BJ (cell line): ENCODE data around the gene CNN2. TPM values are rescaled to one million over a fixed set of nuclear protein-coding genes. Genes with fewer than 3 reads are reported as not detected.

ENCODE experiments used
- CTCF ChIA-PET: fragments of 350-600 bp; formaldehyde crosslinking; extraction: SDS; loops from one replicate; lab custom pipeline; 2021; ENCODE audit warnings: antibody characterized with exemption, inconsistent platforms; lab: Yijun Ruan, JAX
- POLR2A ChIA-PET: fragments of 300-600 bp; sonication (Branson Sonifier 250); formaldehyde crosslinking; extraction: SDS; loops from one replicate; lab custom pipeline; 2021; ENCODE audit warnings: antibody characterized with exemption; lab: Charles Lee
- DNase-seq: peaks from one replicate; pipeline ENCODE4 v3.0.0-alpha.2; 2011; ENCODE audit warnings: low read depth
- H3K27me3 ChIP-seq: 2 replicates; pipeline ENCODE4 v1.6.0; 2011; ENCODE audit warnings: low read length; ENCODE audit not compliant: control insufficient read depth, insufficient read depth
- H3K36me3 ChIP-seq: 2 replicates; pipeline ENCODE4 v1.5.1; 2011; ENCODE audit warnings: low read length; ENCODE audit not compliant: control insufficient read depth, insufficient read depth
- H3K4me3 ChIP-seq: 2 replicates; pipeline ENCODE4 v1.5.1; 2011; ENCODE audit warnings: low read depth, mild to moderate bottlenecking, control low read depth, low read length
- CTCF ChIP-seq: IDR thresholded peaks from 2 replicates; pipeline ENCODE4 v1.5.1; 2011; ENCODE audit warnings: low read depth, mild to moderate bottlenecking, control low read depth, inconsistent platforms, low read length, moderate library complexity; ENCODE audit not compliant: insufficient read depth
- polyA plus RNA-seq: library from polyadenylated mRNA; depleted of rRNA; stranded (reverse); fragments of >200 nt; gene quantifications from 2 replicates; pipeline ENCODE4 v1.2.3, GENCODE V29; 2011

CNN2 gene
- polyA plus RNA-seq, 1 experiment, result 529 TPM

- ChIA-PET CTCF (no interaction called here), POLR2A (no interaction called here)
- Histone ChIP-seq H3K27me3 (no peaks in the 10 kb centered on the region), H3K4me3 (no peak overlapping the region), H3K36me3 (peaks cover 19% of the 10 kb centered on the region)
- no peak for TF ChIP-seq CTCF
- DNase-seq, result no peak
These were observed 18.0 kb upstream of the CNN2 start for GRCh38 chr19:1008268-1009040.

GRCh38 chr19:1009041-1009980, 17.1 kb upstream of the CNN2 start:
- ChIA-PET CTCF (interaction anchor here (0.6 to 0.7 kb wide), 2 partner anchors 104 to 116 kb away, joined by 3 read pairs; no protein-coding TSS in a partner anchor), POLR2A (no interaction called here)
- no peak overlapping the region for H3K4me3 ChIP-seq
- TF ChIP-seq CTCF, result no peak
- DNase-seq, result peak; percentile 9
- peaks cover 24% of the 10 kb centered on the region for H3K36me3 ChIP-seq
- no peaks in the 10 kb centered on the region for H3K27me3 ChIP-seq

- POLR2A ChIA-PET, result no interaction called here
- TF ChIP-seq CTCF, result no peak
- Histone ChIP-seq H3K4me3 (no peak overlapping the region), H3K27me3 (no peaks in the 10 kb centered on the region), H3K36me3 (peaks cover 25% of the 10 kb centered on the region)
- no peak for DNase-seq
- CTCF ChIA-PET, result interaction anchor here (0.6 to 0.7 kb wide), 2 partner anchors 105 to 231 kb away, joined by 3 read pairs; no protein-coding TSS in a partner anchor
These were observed 16.3 kb upstream of the CNN2 start for GRCh38 chr19:1009981-1010538.

- POLR2A ChIA-PET, result no interaction called here
- no peak for DNase-seq
- Histone ChIP-seq H3K36me3 (peaks cover 26% of the 10 kb centered on the region), H3K27me3 (no peaks in the 10 kb centered on the region), H3K4me3 (no peak overlapping the region)
- CTCF ChIA-PET, result interaction anchor here (0.7 kb wide), 1 partner anchor 230 kb away, joined by 3 read pairs; no protein-coding TSS in a partner anchor
- TF ChIP-seq CTCF, result no peak
These were observed 15.6 kb upstream of the CNN2 start for GRCh38 chr19:1010586-1011510.
